H1 (cell line): ENCODE results near the gene MAGOHB.

Source experiments
- CTCF ChIP-seq, 3 experiments: IDR thresholded peaks; 1 replicate in 2 of 3; 2 replicates in 1 of 3; pipeline versions ENCODE4 v1.5.1 to v1.6.1; 2011; ENCODE audit warnings: low read length in 3 of 3, mild to moderate bottlenecking in 3 of 3, inconsistent platforms in 2 of 3, low read depth in 1 of 3, moderate library complexity in 1 of 3; ENCODE audit not compliant: insufficient read depth in 1 of 3; ENCODE audit errors: control extremely low read depth in 1 of 3
- NRF1 ChIP-seq: IDR thresholded peaks from 2 replicates; pipeline ENCODE4 v1.6.1; 2011; ENCODE audit warnings: mild to moderate bottlenecking, low read depth, low read length, improper control_type of control experiment
- RBBP5 ChIP-seq: IDR thresholded peaks from 2 replicates; pipeline ENCODE4 v1.7.1; 2012; ENCODE audit warnings: low read depth, mild to moderate bottlenecking, inconsistent platforms, low read length, moderate library complexity, borderline replicate concordance

GRCh38 chr12:10612984-10613348 is 443 bp downstream of the MAGOHB start:
- TF ChIP-seq RBBP5 (no peak), CTCF (IDR thresholded peaks at IDR 0.05; ENCODE audit: control extremely low read depth in 1 of 3, insufficient read depth in 1 of 3, low read depth in 1 of 3, low read length in 3 of 3) (no peak), NRF1 (no peak)
